Naive B cell (primary cell): ENCODE results near the gene ADNP2. TPM values are rescaled to one million over a fixed set of nuclear protein-coding genes. Genes with fewer than 3 reads are reported as not detected.

ENCODE experiments used
- ATAC-seq, 2 donors: fragments of 150-1000 bp; cut with Tn5 transposase; 2 replicates each; pipeline ENCODE4 v1.10.0; 2021; ENCODE audit warnings: low read depth in 2 of 2, mild to moderate bottlenecking in 2 of 2, moderate library complexity in 2 of 2
- DNase-seq: peaks from one replicate; pipeline ENCODE4 v3.0.0; 2022
- H3K27ac Mint-ChIP-seq, 6 donors: one replicate each; pipeline ENCODE4 v1.8.0; 2020 to 2022; ENCODE audit warnings: mild to moderate bottlenecking in 6 of 6, mixed read lengths in 6 of 6, moderate library complexity in 5 of 6, inconsistent platforms in 2 of 6
- H3K27me3 Mint-ChIP-seq, 3 donors: one replicate each; pipeline ENCODE4 v1.8.0; 2021 to 2022; ENCODE audit warnings: mixed read lengths in 3 of 3, mild to moderate bottlenecking in 1 of 3
- H3K36me3 Mint-ChIP-seq, 2 donors: one replicate each; pipeline ENCODE4 v1.8.0; 2020 to 2022; ENCODE audit warnings: mixed read lengths in 2 of 2, inconsistent platforms in 1 of 2, mild to moderate bottlenecking in 1 of 2
- H3K4me1 Mint-ChIP-seq, 3 donors: one replicate each; pipeline ENCODE4 v1.8.0; 2020 to 2022; ENCODE audit warnings: mixed read lengths in 3 of 3, inconsistent platforms in 1 of 3, mild to moderate bottlenecking in 1 of 3, moderate library complexity in 1 of 3
- H3K4me3 Mint-ChIP-seq, 8 donors: one replicate each; pipeline ENCODE4 v1.8.0; 2020 to 2022; ENCODE audit warnings: mild to moderate bottlenecking in 8 of 8, mixed read lengths in 8 of 8, moderate library complexity in 8 of 8, inconsistent platforms in 2 of 8
- H3K9me3 Mint-ChIP-seq, 7 donors: one replicate each; pipeline ENCODE4 v1.8.0; 2020 to 2022; ENCODE audit warnings: mixed read lengths in 7 of 7, mild to moderate bottlenecking in 5 of 7, inconsistent platforms in 2 of 7, moderate library complexity in 1 of 7
- polyA plus RNA-seq, 6 donors: library from polyadenylated mRNA; unstranded; fragments of 300-500 nt; fragmentation: Illumina TruSeq; gene quantifications; one replicate each; pipeline ENCODE4 v1.2.3, GENCODE V29; 2021; ENCODE audit warnings: low read depth in 6 of 6

The ADNP2 gene
- polyA plus RNA-seq, 6 donors from 2014 or later = 4.2 to 7.1 (median 5.1) TPM

- Mint-ChIP-seq H3K4me3 (no peak overlapping the region), H3K9me3 (no peaks in the 10 kb centered on the region), H3K4me1 (peaks cover 0 to 4% (median 2%) of the 10 kb centered on the region in 3 donors), H3K36me3 (peaks cover 33 to 39% of the 10 kb centered on the region in 2 donors), H3K27me3 (no peaks in the 10 kb centered on the region), H3K27ac (peak overlapping the region in 1 of 6 donors; percentile 38)
- ATAC-seq (no peak), DNase-seq (no peak)
These were observed 28.1 kb downstream of the ADNP2 start for GRCh38 chr18:80137137-80137536.

- DNase-seq (no peak), ATAC-seq (no peak)
- H3K4me3 Mint-ChIP-seq = no peak overlapping the region
- no peaks in the 10 kb centered on the region for H3K27me3 Mint-ChIP-seq
- H3K36me3 Mint-ChIP-seq = peaks cover 33 to 39% of the 10 kb centered on the region in 2 donors
- no peaks in the 10 kb centered on the region for H3K9me3 Mint-ChIP-seq
- no peak overlapping the region for H3K27ac Mint-ChIP-seq
- H3K4me1 Mint-ChIP-seq = peaks cover 0 to 2% (median 0%) of the 10 kb centered on the region in 3 donors
These were observed 28.9 kb downstream of the ADNP2 start for GRCh38 chr18:80137976-80138375.

GRCh38 chr18:80140455-80140985, 31.5 kb downstream of the ADNP2 start:
- ATAC-seq = no peak
- H3K4me1 Mint-ChIP-seq = no peaks in the 10 kb centered on the region

GRCh38 chr18:80143881-80144280, 34.8 kb downstream of the ADNP2 start:
- no peak overlapping the region for H3K4me3 Mint-ChIP-seq
- H3K4me1 Mint-ChIP-seq = peaks cover 0 to 15% (median 4%) of the 10 kb centered on the region in 3 donors
- H3K36me3 Mint-ChIP-seq = peaks cover 0 to 14% of the 10 kb centered on the region in 2 donors
- ATAC-seq (no peak), DNase-seq (no peak)
- no peaks in the 10 kb centered on the region for H3K27me3 Mint-ChIP-seq
- no peak overlapping the region for H3K27ac Mint-ChIP-seq
- H3K9me3 Mint-ChIP-seq = no peaks in the 10 kb centered on the region

More at GRCh38 chr18:80140455-80140985, 31.5 kb downstream of the ADNP2 start:
- no peak for DNase-seq
- no peaks in the 10 kb centered on the region for H3K27me3 Mint-ChIP-seq
- H3K36me3 Mint-ChIP-seq = peaks cover 17 to 28% of the 10 kb centered on the region in 2 donors
- no peak overlapping the region for H3K4me3 Mint-ChIP-seq
- H3K27ac Mint-ChIP-seq = no peak overlapping the region
- H3K9me3 Mint-ChIP-seq = no peaks in the 10 kb centered on the region

GRCh38 chr18:80145196-80145804, 36.2 kb downstream of the ADNP2 start:
- no peak for ATAC-seq
- Mint-ChIP-seq H3K9me3 (no peaks in the 10 kb centered on the region), H3K27ac (peak overlapping the region in 1 of 6 donors; percentile 36), H3K4me1 (peaks cover 0 to 16% (median 4%) of the 10 kb centered on the region in 3 donors), H3K27me3 (peaks cover 0 to 1% (median 1%) of the 10 kb centered on the region in 3 donors), H3K36me3 (peaks cover 0 to 6% of the 10 kb centered on the region in 2 donors), H3K4me3 (peak overlapping the region in 1 of 8 donors; percentile 18)
- no peak for DNase-seq

- H3K27me3 Mint-ChIP-seq = peaks cover 0 to 10% (median 10%) of the 10 kb centered on the region in 3 donors
- H3K9me3 Mint-ChIP-seq = no peaks in the 10 kb centered on the region
- no peaks in the 10 kb centered on the region for H3K36me3 Mint-ChIP-seq
- no peak for DNase-seq
- peak overlapping the region; percentile 87 to 94 (median 92) for H3K4me3 Mint-ChIP-seq
- H3K4me1 Mint-ChIP-seq = peaks cover 4 to 16% (median 6%) of the 10 kb centered on the region in 3 donors
- H3K27ac Mint-ChIP-seq = no peak overlapping the region
- peak; percentile 17 to 30 for ATAC-seq
These were observed 38.0 kb downstream of the ADNP2 start for GRCh38 chr18:80147037-80147417.

GRCh38 chr18:80147418-80148325, 38.6 kb downstream of the ADNP2 start:
- ATAC-seq = peak; percentile 91 to 92
- H3K36me3 Mint-ChIP-seq = no peaks in the 10 kb centered on the region
- H3K4me3 Mint-ChIP-seq = peak overlapping the region; percentile 87 to 94 (median 92)
- peak; percentile 83 for DNase-seq
- H3K4me1 Mint-ChIP-seq = peaks cover 4 to 16% (median 6%) of the 10 kb centered on the region in 3 donors
- H3K27ac Mint-ChIP-seq = peak overlapping the region in 5 of 6 donors; percentile 45 to 84 (median 79)
- peaks cover 0 to 10% (median 10%) of the 10 kb centered on the region in 3 donors for H3K27me3 Mint-ChIP-seq
- no peaks in the 10 kb centered on the region for H3K9me3 Mint-ChIP-seq

GRCh38 chr18:80148326-80149199, 39.5 kb downstream of the ADNP2 start:
- Mint-ChIP-seq H3K4me3 (peak overlapping the region; percentile 87 to 94 (median 92)), H3K36me3 (no peaks in the 10 kb centered on the region), H3K4me1 (peaks cover 4 to 16% (median 6%) of the 10 kb centered on the region in 3 donors), H3K27ac (peak overlapping the region in 3 of 6 donors; percentile 42 to 74 (median 45)), H3K9me3 (no peaks in the 10 kb centered on the region), H3K27me3 (peaks cover 0 to 10% (median 10%) of the 10 kb centered on the region in 3 donors)
- ATAC-seq = peak; percentile 47 to 53
- peak; percentile 45 for DNase-seq

- no peak for DNase-seq
- Mint-ChIP-seq H3K27me3 (peaks cover 6 to 10% (median 10%) of the 10 kb centered on the region in 3 donors), H3K4me3 (peak overlapping the region in 1 of 8 donors; percentile 93), H3K27ac (no peak overlapping the region), H3K9me3 (peaks cover 0 to 2% (median 0%) of the 10 kb centered on the region in 7 donors), H3K4me1 (peaks cover 6 to 20% (median 7%) of the 10 kb centered on the region in 3 donors), H3K36me3 (no peaks in the 10 kb centered on the region)
- no peak for ATAC-seq
These were observed 40.6 kb downstream of the ADNP2 start for GRCh38 chr18:80149667-80150066.

GRCh38 chr18:80154293-80154692, 45.2 kb downstream of the ADNP2 start:
- H3K9me3 Mint-ChIP-seq = peaks cover 0 to 2% (median 0%) of the 10 kb centered on the region in 7 donors
- ATAC-seq (peak; percentile 88 to 89), DNase-seq (peak; percentile 25)
- H3K27ac Mint-ChIP-seq = peak overlapping the region in 1 of 6 donors; percentile 5
- H3K4me3 Mint-ChIP-seq = no peak overlapping the region
- H3K4me1 Mint-ChIP-seq = peaks cover 3 to 9% (median 6%) of the 10 kb centered on the region in 3 donors
- peaks cover 10 to 16% (median 10%) of the 10 kb centered on the region in 3 donors for H3K27me3 Mint-ChIP-seq
- no peaks in the 10 kb centered on the region for H3K36me3 Mint-ChIP-seq

- Mint-ChIP-seq H3K36me3 (no peaks in the 10 kb centered on the region), H3K4me3 (no peak overlapping the region), H3K27ac (no peak overlapping the region), H3K9me3 (peaks cover 0 to 7% (median 0%) of the 10 kb centered on the region in 7 donors), H3K27me3 (peaks cover 8 to 36% (median 16%) of the 10 kb centered on the region in 3 donors), H3K4me1 (peaks cover 0 to 12% (median 3%) of the 10 kb centered on the region in 3 donors)
- DNase-seq = peak; percentile 36
- peak; percentile 32 to 48 for ATAC-seq
These were observed 48.8 kb downstream of the ADNP2 start for GRCh38 chr18:80157708-80158343.

- peaks cover 0 to 7% (median 0%) of the 10 kb centered on the region in 7 donors for H3K9me3 Mint-ChIP-seq
- H3K36me3 Mint-ChIP-seq = peaks cover 0 to 5% of the 10 kb centered on the region in 2 donors
These were observed 49.3 kb downstream of the ADNP2 start for GRCh38 chr18:80158365-80158764.

More at GRCh38 chr18:80158365-80158764, 49.3 kb downstream of the ADNP2 start:
- ATAC-seq (no peak), DNase-seq (no peak)
- peaks cover 0 to 12% (median 3%) of the 10 kb centered on the region in 3 donors for H3K4me1 Mint-ChIP-seq
- no peak overlapping the region for H3K4me3 Mint-ChIP-seq
- peak overlapping the region in 1 of 6 donors; percentile 58 for H3K27ac Mint-ChIP-seq
- peaks cover 8 to 36% (median 16%) of the 10 kb centered on the region in 3 donors for H3K27me3 Mint-ChIP-seq
